Upper lobe of left lung (tissue), 4 donors: ENCODE measurements around the gene EPM2A.
A peak's percentile ranks its signal among the peaks of the same experiment; 100 is the strongest.

ENCODE experiments used
- CTCF ChIP-seq, 6 experiments: fragments of 450-650 bp in 4 of 6; fragments of 200-600 bp in 2 of 6; sonication (generic) in 2 of 6; IDR thresholded peaks; one replicate each; pipeline ENCODE4 v1.5.1; 2016 to 2019; ENCODE audit warnings: antibody characterized with exemption in 6 of 6
- EP300 ChIP-seq, 4 donors: sonication (generic); formaldehyde crosslinking; IDR thresholded peaks; one replicate each; pipeline ENCODE4 v1.5.1; 2017; ENCODE audit warnings: antibody characterized with exemption in 4 of 4, control low read depth in 2 of 4
- POLR2AphosphoS5 ChIP-seq, 2 donors: sonication (generic); formaldehyde crosslinking; IDR thresholded peaks; one replicate each; pipeline ENCODE4 v1.5.1; 2017; ENCODE audit warnings: antibody characterized with exemption in 2 of 2

GRCh38 chr6:145756170-145756662, 20.9 kb upstream of the EPM2A start:
- TF ChIP-seq CTCF (IDR thresholded peaks at IDR 0.05) (no peak), POLR2AphosphoS5 (IDR thresholded peaks at IDR 0.05) (peak in 1 of 2 donors; percentile 25), EP300 (IDR thresholded peaks at IDR 0.05) (no peak)
